GM12878 (cell line): ENCODE data around the gene POU2F3. TPM values are rescaled to one million over a fixed set of nuclear protein-coding genes. Genes with fewer than 3 reads are reported as not detected.

Experiments used
- ATAC-seq: fragments of 200-7000 bp; cut with Tn5 transposase; 3 replicates; pipeline ENCODE4 v1.9.1; 2020; ENCODE audit warnings: mild to moderate bottlenecking, moderate library complexity
- BruUV-seq: library from RNA; stranded (reverse); fragments of 400-500 nt; replicated peaks from 2 replicates; lab custom pipeline; 2021; lab: Mats Ljungman, UMichigan
- CTCF ChIA-PET: fragments of 300-600 bp; sonication (Branson Sonifier 250); formaldehyde crosslinking; extraction: SDS; loops from one replicate; lab custom pipeline; 2021; ENCODE audit warnings: inconsistent platforms; lab: Yijun Ruan, JAX
- POLR2A ChIA-PET: fragments of 350-600 bp; formaldehyde crosslinking; extraction: SDS; loops from one replicate; lab custom pipeline; 2021; ENCODE audit warnings: inconsistent platforms; lab: Charles Lee
- RAD21 ChIA-PET: fragments of 300-600 bp; sonication (Branson Sonifier 250); formaldehyde crosslinking; loops from one replicate; lab custom pipeline; 2023; ENCODE audit warnings: antibody characterized with exemption; ENCODE audit not compliant: unreplicated experiment; lab: Charles Lee
- SMC1A ChIA-PET: fragments of 300-600 bp; sonication (Branson Sonifier 250); formaldehyde crosslinking; loops from one replicate; lab custom pipeline; 2023; ENCODE audit not compliant: unreplicated experiment, uncharacterized antibody; lab: Charles Lee
- DNase-seq: peaks from one replicate; pipeline ENCODE4 v3.0.0-alpha.2; 2011; ENCODE audit warnings: low read depth, low spot score
- FAIRE-seq: peaks from 3 replicates; lab custom pipeline; 2011; peaks lifted over from hg19 to GRCh38; lab: Jason Lieb, UNC
- H2AFZ ChIP-seq: 2 replicates; pipeline ENCODE4 v1.6.0; 2011; ENCODE audit warnings: low read depth, low read length, control low read depth; ENCODE audit not compliant: control insufficient read depth
- H3K27ac ChIP-seq: 2 replicates; pipeline ENCODE4 v1.5.1; 2011; ENCODE audit warnings: control low read depth; ENCODE audit not compliant: control insufficient read depth, insufficient read depth
- H3K27me3 ChIP-seq, 2 experiments: replicated peaks in 1 of 2; 2 replicates each; pipeline versions ENCODE4 v1.6.0 to v1.6.1; 2011; ENCODE audit warnings: low read length in 1 of 2; ENCODE audit not compliant: control insufficient read depth in 2 of 2, insufficient read depth in 2 of 2
- H3K36me3 ChIP-seq, 2 experiments: 2 replicates each; pipeline ENCODE4 v1.5.1; 2011; ENCODE audit warnings: low read length in 1 of 2; ENCODE audit not compliant: control insufficient read depth in 2 of 2, insufficient read depth in 2 of 2
- H3K4me1 ChIP-seq: 2 replicates; pipeline ENCODE4 v1.6.1; 2011; ENCODE audit warnings: mild to moderate bottlenecking, low read length, moderate library complexity, mixed read lengths; ENCODE audit not compliant: control insufficient read depth, insufficient read depth
- H3K4me2 ChIP-seq: 2 replicates; pipeline ENCODE4 v1.6.0; 2011; ENCODE audit warnings: control low read depth; ENCODE audit not compliant: control insufficient read depth, insufficient read depth
- H3K4me3 ChIP-seq: fragments of 200-600 bp; sonication (generic); 2 replicates; pipeline ENCODE4 v1.5.1; 2016
- H3K79me2 ChIP-seq: 2 replicates; pipeline ENCODE4 v1.6.0; 2011; ENCODE audit warnings: low read length; ENCODE audit not compliant: control insufficient read depth, insufficient read depth
- H3K9ac ChIP-seq: 2 replicates; pipeline ENCODE4 v1.8.0; 2011; ENCODE audit warnings: low read length, control low read depth, mixed read lengths; ENCODE audit not compliant: control insufficient read depth, insufficient read depth
- H3K9me3 ChIP-seq: replicated peaks from 3 replicates; pipeline ENCODE4 v1.5.1; 2011; ENCODE audit warnings: mild to moderate bottlenecking, low read length; ENCODE audit not compliant: control insufficient read depth, insufficient read depth
- H4K20me1 ChIP-seq: 2 replicates; pipeline ENCODE4 v1.6.0; 2011; ENCODE audit not compliant: control insufficient read depth, insufficient read depth
- ASH2L ChIP-seq: fragments of 300-600, 200-600 bp; sonication (generic); IDR thresholded peaks from 2 replicates; pipeline ENCODE4 v1.6.1; 2017; ENCODE audit warnings: low read depth, mild to moderate bottlenecking, borderline replicate concordance
- BHLHE40 ChIP-seq, 2 experiments: fragments of 450-650 bp in 1 of 2; IDR thresholded peaks; 2 replicates each; pipeline ENCODE4 v1.6.1; 2011 to 2017; ENCODE audit warnings: low read depth in 2 of 2, borderline replicate concordance in 1 of 2, improper control_type of control experiment in 1 of 2, low read length in 1 of 2, mild to moderate bottlenecking in 1 of 2
- CREB1 ChIP-seq: IDR thresholded peaks from 2 replicates; pipeline ENCODE4 v1.6.1; 2012; ENCODE audit warnings: low read depth, mild to moderate bottlenecking, inconsistent platforms
- FOXM1 ChIP-seq: IDR thresholded peaks from 2 replicates; pipeline ENCODE4 v1.6.1; 2012; ENCODE audit warnings: low read depth, mild to moderate bottlenecking, inconsistent platforms, low read length, moderate library complexity
- MYB ChIP-seq: fragments of 150-350 bp; IDR thresholded peaks from 2 replicates; pipeline ENCODE4 v1.6.1; 2014; ENCODE audit warnings: mild to moderate bottlenecking, low read depth, low read length, borderline replicate concordance
- RB1 ChIP-seq: fragments of 450-650 bp; formaldehyde crosslinking; IDR thresholded peaks from 2 replicates; pipeline ENCODE4 v1.6.1; 2017; ENCODE audit warnings: mild to moderate bottlenecking, borderline replicate concordance
- RCOR1 ChIP-seq: conservative IDR thresholded peaks from 2 replicates; pipeline ENCODE4 v1.6.1; 2012; ENCODE audit warnings: low read depth, low read length, improper control_type of control experiment
- SMAD5 ChIP-seq: IDR thresholded peaks from 2 replicates; pipeline ENCODE4 v1.6.1; 2016; ENCODE audit warnings: antibody characterized with exemption, low read depth
- SUPT20H ChIP-seq: IDR thresholded peaks from 2 replicates; pipeline ENCODE4 v1.6.1; 2011; ENCODE audit warnings: low read depth, mild to moderate bottlenecking, low read length, moderate library complexity, borderline replicate concordance; ENCODE audit not compliant: control insufficient read depth
- TARDBP ChIP-seq: IDR thresholded peaks from 2 replicates; pipeline ENCODE4 v1.6.1; 2016; ENCODE audit warnings: borderline replicate concordance
- WGBS: methylation state at CpG from one replicate; pipeline ENCODE4 v1.1.6; 2016; ENCODE audit warnings: low lambda C conversion rate; ENCODE audit not compliant: insufficient replicate concordance, insufficient coverage; ENCODE audit errors: missing lambda C conversion rate; 5-methylcytosine and 5-hydroxymethylcytosine counted together
- in situ Hi-C: fragments of 300-500 bp; cut with MboI; formaldehyde crosslinking; loops from 9 replicates; pipeline ENCODE4 v1.14.3; 2018; ENCODE audit warnings: mixed read lengths
- intact Hi-C: fragments of 100-400 bp; cut with micrococcal nuclease; formaldehyde crosslinking; loops from one replicate; pipeline ENCODE4 v1.14.2; 2022; ENCODE audit not compliant: unreplicated experiment
- polyA plus RNA-seq, 11 experiments: library from polyadenylated mRNA; depleted of rRNA in 4 of 11; unstranded in 6 of 11; stranded (reverse) in 5 of 11; fragments of >200 nt; fragmentation: Nextera tagmentation in 4 of 11; fragmentation: Illumina TruSeq in 1 of 11; extraction: Ambion mirVana in 4 of 11; extraction: Trizol in 1 of 11; gene quantifications; 1 replicate in 1 of 11; 2 replicates in 10 of 11; pipeline versions ENCODE4 v1.2.1 to v1.2.3, GENCODE V29; 2011 to 2016; ENCODE audit warnings: inconsistent platforms in 2 of 11, missing spikeins in 2 of 11, low read depth in 1 of 11
- total RNA-seq, 4 experiments: library from RNA; depleted of rRNA in 3 of 4; stranded (reverse); fragments of >200 nt in 3 of 4; fragmentation: Illumina TruSeq in 1 of 4; extraction: Trizol in 1 of 4; gene quantifications; 2 replicates each; pipeline versions ENCODE4 v1.2.1 to v1.2.3, GENCODE V29; 2013 to 2021

POU2F3 gene
- total and polyA plus RNA-seq, 10 of the 15 experiments (the other 5 are each of a cell fraction or from before 2014, with no cell fraction given), result 0.09 to 4.4 (median 0.33) TPM

DNA sequence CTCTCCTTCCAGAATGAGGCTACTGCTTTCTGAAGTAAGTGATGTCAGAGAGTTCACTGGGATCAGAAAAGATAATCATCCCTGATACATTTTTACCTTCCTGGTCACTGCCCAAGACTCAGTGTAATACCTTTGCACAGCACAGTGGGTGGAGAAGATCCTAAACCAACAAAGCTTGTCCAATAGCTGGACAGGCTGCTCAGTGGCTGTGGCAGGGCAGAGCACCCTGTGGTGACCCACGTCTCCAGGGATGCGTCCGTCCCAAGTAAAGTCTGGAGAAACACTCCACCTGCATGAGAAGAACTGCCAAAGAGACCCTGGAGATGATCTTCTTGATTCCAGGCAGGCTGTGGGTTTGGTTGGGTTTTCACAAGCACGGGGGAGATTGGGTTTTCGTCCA, 54.2 kb downstream of the POU2F3 start:
- H3K9ac ChIP-seq, result no peak overlapping the region
- H3K4me1 ChIP-seq, result no peaks in the 10 kb centered on the region
- no peaks in the 10 kb centered on the region; the same call in 1 of the 2 replicates for H4K20me1 ChIP-seq
- RAD21 ChIA-PET, result interaction anchor here (0.9 to 1.7 kb wide), 2 partner anchors 9 to 122 kb away, joined by 3 to 4 read pairs; no protein-coding TSS in a partner anchor
- BruUV-seq, result no TSS peak
- in situ Hi-C loops, result no loop called here
- H3K36me3 ChIP-seq, result no peaks in the 10 kb centered on the region
- DNase-seq (no peak), ATAC-seq (no peak), FAIRE-seq (no peak)
- no peaks in the 10 kb centered on the region for H3K79me2 ChIP-seq
- TF ChIP-seq FOXM1, result no peak
- no peak for TF ChIP-seq SMAD5
- POLR2A ChIA-PET, result no interaction called here
- H3K4me2 ChIP-seq, result no peak overlapping the region
- no peak overlapping the region for H3K27ac ChIP-seq
- no peak overlapping the region for H2AFZ ChIP-seq
- H3K9me3 ChIP-seq, result no peaks in the 10 kb centered on the region; the same call in 2 of the 3 replicates
- intact Hi-C loops, result no loop called here
- no peaks in the 10 kb centered on the region; a peak in 1 of 4 replicates for H3K27me3 ChIP-seq
- CTCF ChIA-PET, result interaction anchor here (1.6 to 19.8 kb wide), 2 partner anchors 9 to 63 kb away, joined by 4 to 783 read pairs; partner anchors contain the start of gene POU2F3
- SMC1A ChIA-PET, result interaction anchor here (1.6 to 13.1 kb wide), 3 partner anchors 9 to 59 kb away, joined by 5 to 372 read pairs (median 176); partner anchors contain the start of gene POU2F3
- WGBS, result 6% methylated on average over 5 of the region's 5 CpGs
- H3K4me3 ChIP-seq, result no peak overlapping the region

DNA sequence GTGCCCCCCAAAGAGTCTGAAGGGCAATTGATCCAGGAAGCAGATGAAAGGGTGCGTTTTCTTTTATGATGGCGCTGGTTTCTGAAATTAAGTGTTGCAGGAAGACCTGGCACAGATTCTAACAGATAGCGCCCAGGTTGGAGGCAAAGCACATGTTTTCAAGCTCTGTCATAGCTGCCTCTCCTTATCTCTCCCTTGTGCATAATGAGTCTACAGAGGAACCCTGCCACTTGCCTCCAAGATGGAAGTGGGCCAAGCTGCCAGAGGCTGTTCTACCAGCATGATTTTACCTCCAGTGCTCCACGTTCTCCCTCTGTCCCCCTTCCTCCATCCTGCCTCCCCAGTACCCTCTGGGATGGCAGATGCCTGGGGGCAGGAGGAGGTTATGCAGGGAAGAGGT, 55.2 kb downstream of the POU2F3 start:
- CTCF ChIA-PET, result interaction anchor here (19.8 kb wide), 1 partner anchor 64 kb away, joined by 783 read pairs; the partner anchor contains the start of gene POU2F3
- H3K4me1 ChIP-seq, result no peaks in the 10 kb centered on the region
- H3K79me2 ChIP-seq, result no peaks in the 10 kb centered on the region
- SMC1A ChIA-PET, result interaction anchor here (0.8 to 13.1 kb wide), 3 partner anchors 38 to 60 kb away, joined by 3 to 372 read pairs (median 176); partner anchors contain the start of gene POU2F3
- BruUV-seq, result no TSS peak
- no peak overlapping the region for H3K4me3 ChIP-seq
- no peak for DNase-seq
- no peak for ATAC-seq
- H4K20me1 ChIP-seq, result no peaks in the 10 kb centered on the region; the same call in 1 of the 2 replicates
- RAD21 ChIA-PET, result interaction anchor here (0.9 to 1.7 kb wide), 2 partner anchors 8 to 123 kb away, joined by 3 to 4 read pairs; no protein-coding TSS in a partner anchor
- no peaks in the 10 kb centered on the region for H3K9me3 ChIP-seq
- in situ Hi-C loops (no loop called here), intact Hi-C loops (no loop called here)
- FAIRE-seq, result no peak
- no peaks in the 10 kb centered on the region; a peak in 1 of 4 replicates for H3K27me3 ChIP-seq
- TF ChIP-seq BHLHE40 (IDR thresholded peaks at IDR 0.05; ENCODE audit: borderline replicate concordance in 1 of 2, low read depth in 2 of 2, low read length in 1 of 2) (no peak), TARDBP (no peak), CREB1 (no peak), RB1 (no peak), SUPT20H (no peak), MYB (no peak), ASH2L (no peak), RCOR1 (no peak)
- H3K27ac ChIP-seq, result no peak overlapping the region
- H3K9ac ChIP-seq, result no peak overlapping the region
- no peak overlapping the region for H3K4me2 ChIP-seq
- WGBS, result 36% methylated on average over 4 of the region's 4 CpGs
- POLR2A ChIA-PET, result no interaction called here
- no peaks in the 10 kb centered on the region for H3K36me3 ChIP-seq
- H2AFZ ChIP-seq, result no peak overlapping the region
